ENCODE measurements around the gene ALOX12.

The ALOX12 gene

DNA sequence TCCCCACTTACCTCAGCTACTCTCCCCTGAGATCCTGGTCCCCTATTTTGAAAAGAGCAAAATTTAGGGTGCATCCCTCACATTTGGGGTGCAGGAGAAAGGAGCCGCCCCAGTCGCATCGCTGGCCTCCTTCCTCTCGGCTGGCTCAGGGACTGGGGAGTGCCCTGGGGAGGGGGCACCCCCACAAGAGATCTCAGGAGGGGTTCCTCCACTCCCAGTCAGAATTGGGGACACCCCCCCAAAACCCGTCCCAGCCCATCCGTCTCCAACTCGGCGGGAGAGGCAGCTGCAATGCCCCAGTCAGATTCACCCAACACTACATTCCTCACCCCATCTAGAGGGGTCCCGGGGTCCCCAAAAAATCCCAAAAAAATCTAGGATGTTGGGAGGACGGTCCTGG, 23.5 kb downstream of the ALOX12 start:
- in situ Hi-C loops (cut with MboI; ENCODE audit: low pct_unique_long_range_greater_than_20kb, low sequenced_read_pairs) = no loop called here
- no peak for DNase-seq

DNA sequence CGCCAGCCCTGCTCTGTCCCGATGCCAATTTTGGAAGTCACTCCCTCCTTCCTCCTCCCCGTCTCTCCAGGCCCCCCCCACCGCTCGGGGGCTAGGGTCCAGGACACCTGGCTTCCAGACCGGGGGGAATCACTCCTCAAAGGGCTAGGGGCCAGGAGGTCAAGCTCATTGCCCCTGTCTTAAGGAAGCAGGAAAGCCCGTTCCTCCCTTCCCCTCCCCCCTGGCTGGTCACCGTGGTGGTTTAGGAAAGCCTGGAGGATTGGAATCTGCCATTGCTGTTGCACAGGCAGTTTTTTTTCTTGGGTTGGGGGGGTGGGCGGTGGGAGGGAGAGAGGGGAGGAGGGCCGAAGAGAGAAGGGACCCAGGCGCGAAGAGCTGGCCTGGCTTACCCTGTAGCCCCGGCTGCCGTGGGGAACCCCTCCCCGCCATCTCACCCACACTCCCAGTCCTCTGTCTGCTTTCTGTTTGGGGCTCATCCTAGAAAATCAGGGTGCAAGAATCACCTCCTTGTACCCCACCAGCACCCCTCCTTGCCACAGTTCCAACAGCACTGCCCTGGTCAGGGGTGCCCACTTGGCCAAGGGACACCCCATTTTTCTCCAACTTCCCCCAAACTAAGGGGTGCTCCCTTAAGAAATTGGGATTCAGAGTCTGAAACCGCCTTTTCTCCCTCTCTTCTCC, 24.1 kb downstream of the ALOX12 start:
- in situ Hi-C loops (cut with MboI; ENCODE audit: low pct_unique_long_range_greater_than_20kb, low sequenced_read_pairs) = no loop called here
- no peak for DNase-seq

DNA sequence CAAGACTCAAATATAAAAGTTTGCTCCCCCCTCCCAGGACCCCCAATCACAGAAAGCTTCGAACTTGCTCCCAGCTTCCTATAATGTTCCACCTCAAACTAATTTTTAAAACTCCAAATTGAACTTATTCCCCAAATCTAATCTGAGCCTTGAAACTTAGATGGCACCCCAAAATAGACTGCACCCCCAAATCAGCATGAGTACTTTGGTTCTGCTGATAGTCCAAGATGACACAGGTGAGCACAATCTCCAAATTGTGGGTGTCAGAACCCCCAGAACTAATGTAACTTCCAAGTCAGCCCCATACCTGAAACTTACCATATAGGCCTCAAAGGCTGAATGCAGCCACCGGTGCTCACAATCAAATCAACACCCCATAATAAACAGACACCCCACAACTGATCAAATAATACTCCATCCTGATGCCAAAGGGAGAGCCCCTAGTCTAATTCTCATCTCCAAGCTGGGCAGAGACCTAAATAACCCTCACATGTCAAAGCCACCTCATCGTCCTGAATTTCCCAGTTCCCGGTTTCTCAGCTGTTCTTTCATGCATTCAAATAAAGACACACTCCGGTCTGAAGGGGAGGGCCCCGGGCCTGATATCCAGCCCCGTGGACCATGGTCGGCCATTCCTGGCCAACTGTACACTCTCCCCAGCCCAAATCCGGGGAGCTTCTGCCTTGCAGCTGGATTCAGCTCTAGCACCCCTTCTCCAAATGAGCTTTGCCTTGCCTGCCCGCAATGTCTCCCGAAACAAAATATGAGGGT, 25.2 kb downstream of the ALOX12 start:
- in situ Hi-C loops (cut with MboI; ENCODE audit: low pct_unique_long_range_greater_than_20kb, low sequenced_read_pairs) = no loop called here

DNA sequence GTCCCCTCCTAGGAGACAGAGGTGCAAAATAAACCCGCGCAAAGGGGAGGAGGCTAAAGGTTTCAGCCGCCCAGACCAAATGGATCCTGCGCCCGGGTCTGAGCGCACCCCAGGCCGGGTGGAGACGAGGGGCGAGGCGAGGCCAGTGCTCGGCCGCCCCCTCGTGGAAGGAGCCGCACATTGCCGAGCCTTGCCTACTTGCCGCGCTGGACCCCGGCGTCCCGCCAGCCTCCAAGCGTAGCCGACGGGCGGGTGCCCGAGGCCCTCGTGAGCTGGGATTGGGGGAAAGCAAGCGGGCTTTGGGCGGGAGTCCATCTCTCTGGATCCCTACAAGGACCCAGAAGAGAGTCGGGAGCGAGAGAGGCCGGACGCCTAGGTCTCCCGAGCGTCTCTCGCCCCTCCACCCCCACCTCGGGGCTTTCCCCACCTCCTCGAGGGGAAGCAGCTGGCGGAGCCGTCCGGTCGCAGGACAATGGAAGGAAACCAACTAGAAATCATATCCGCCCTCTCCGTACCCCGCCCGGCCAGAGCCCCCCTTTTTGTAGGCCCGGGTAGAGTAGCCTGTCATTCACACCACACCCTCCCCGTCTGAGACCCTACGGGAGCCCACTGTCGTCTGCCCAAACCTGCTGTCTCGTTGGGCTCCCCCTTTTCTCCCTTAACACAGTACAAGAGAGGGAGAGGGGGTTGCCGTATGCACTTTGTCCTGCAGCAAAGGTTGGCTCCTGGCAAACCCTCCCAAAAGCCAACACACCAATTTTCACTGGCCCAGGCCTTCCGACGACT, 26.3 kb downstream of the ALOX12 start:
- in situ Hi-C loops (cut with MboI; ENCODE audit: low pct_unique_long_range_greater_than_20kb, low sequenced_read_pairs) = no loop called here
- peak; percentile 82 for DNase-seq

More for the DNA sequence above, 25.2 kb downstream of the ALOX12 start:
- DNase-seq = no peak

DNA sequence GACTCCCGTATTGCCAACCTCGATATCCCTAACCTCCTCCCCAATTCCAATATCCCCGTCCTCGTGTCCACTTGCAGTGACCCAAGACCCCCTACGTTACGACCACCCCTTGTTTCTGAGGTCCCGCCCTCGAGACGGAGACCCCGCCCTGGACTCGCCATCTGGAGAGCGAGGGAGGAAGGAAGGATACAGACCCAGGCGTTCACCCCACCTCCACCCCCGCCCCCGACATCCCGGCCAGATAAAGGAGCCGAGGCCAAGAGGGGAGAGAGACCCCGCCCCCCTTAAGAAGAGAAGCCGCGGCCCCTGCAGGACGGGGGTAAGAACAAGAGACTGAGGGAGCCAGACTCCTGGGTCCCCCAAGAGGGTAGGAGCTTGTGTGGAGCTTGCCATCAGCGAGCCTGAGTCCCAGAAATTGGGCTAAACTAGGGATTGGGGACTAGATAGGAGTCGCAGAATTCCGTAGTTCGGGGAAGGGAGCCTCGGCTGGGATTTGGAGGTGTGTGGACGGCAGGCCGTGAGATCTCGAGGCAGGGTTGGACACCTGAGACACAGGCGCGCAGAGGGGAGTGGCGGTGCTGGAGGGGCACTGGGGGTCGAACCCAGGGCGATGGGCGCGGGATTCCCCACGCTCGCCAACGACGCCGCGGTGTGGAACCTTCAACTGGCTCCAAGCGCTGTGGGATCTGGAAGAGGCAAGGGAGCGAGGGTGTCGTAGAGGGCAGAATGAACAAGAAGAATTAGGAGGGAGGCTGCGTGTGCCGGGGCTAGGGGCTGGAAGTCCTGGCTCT, 27.1 kb downstream of the ALOX12 start, which contains the start of gene BCL6B:
Gene BCL6B, plus strand, starts transcription at position 270 of the 791 bp plus-strand sequence. CDS start 622 bp downstream, outside the sequence.
- DNase-seq = no peak
- in situ Hi-C loops (cut with MboI; ENCODE audit: low pct_unique_long_range_greater_than_20kb, low sequenced_read_pairs) = no loop called here

DNA sequence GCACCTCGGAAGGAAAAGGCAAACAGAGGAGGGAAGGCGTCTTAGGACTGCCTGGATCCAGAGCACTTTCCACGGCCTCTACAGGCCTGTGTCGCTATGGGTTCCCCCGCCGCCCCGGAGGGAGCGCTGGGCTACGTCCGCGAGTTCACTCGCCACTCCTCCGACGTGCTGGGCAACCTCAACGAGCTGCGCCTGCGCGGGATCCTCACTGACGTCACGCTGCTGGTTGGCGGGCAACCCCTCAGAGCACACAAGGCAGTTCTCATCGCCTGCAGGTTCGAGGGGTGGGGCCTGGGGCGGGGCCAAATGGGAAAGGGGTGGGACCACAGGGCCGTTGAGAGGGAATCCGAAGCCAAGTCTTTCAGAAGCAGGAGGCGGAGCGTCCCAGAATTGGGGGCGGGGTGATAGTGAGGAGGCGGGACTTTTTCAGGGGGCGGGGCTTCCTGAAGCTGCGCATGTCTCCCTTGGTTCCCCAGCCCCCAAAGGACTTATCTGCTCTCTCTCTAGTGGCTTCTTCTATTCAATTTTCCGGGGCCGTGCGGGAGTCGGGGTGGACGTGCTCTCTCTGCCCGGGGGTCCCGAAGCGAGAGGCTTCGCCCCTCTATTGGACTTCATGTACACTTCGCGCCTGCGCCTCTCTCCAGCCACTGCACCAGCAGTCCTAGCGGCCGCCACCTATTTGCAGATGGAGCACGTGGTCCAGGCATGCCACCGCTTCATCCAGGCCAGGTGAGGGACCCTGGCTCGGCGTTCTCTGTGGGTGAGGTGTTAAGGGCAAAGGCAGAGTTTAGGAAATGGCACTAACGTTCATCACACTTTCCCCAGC, 27.9 kb downstream of the ALOX12 start:
- DNase-seq = peak; percentile 84
- in situ Hi-C loops (cut with MboI; ENCODE audit: low pct_unique_long_range_greater_than_20kb, low sequenced_read_pairs) = no loop called here

DNA sequence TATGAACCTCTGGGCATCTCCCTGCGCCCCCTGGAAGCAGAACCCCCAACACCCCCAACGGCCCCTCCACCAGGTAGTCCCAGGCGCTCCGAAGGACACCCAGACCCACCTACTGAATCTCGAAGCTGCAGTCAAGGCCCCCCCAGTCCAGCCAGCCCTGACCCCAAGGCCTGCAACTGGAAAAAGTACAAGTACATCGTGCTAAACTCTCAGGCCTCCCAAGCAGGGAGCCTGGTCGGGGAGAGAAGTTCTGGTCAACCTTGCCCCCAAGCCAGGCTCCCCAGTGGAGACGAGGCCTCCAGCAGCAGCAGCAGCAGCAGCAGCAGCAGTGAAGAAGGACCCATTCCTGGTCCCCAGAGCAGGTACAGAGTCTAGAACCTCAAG, 28.5 kb downstream of the ALOX12 start:
- DNase-seq = no peak
- in situ Hi-C loops (cut with MboI; ENCODE audit: low pct_unique_long_range_greater_than_20kb, low sequenced_read_pairs) = no loop called here

DNA sequence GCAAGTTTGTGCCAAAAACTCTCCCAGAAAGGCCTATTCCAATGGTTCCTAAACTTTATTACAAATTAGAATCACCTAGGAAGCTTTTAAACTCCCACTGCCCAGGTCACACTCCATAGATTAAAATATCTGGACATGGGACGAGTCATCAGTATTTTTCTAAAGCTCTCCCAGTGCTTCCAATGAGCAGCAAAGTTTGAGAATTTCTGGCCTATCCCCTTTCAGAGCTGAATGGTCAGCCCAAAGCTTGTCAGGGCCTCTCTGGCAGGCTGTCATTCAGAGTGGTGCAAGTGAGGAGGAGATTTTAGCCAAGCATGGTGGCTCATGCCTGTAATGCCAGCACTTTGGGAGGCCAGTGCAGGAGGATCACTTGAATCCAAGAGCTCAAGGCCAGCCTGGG, 29.4 kb downstream of the ALOX12 start:
- in situ Hi-C loops (cut with MboI; ENCODE audit: low pct_unique_long_range_greater_than_20kb, low sequenced_read_pairs) = loop anchor here (25.0 kb wide), 1 partner anchor 312 kb away; the partner anchor contains the start of genes ACAP1 and NEURL4

DNA sequence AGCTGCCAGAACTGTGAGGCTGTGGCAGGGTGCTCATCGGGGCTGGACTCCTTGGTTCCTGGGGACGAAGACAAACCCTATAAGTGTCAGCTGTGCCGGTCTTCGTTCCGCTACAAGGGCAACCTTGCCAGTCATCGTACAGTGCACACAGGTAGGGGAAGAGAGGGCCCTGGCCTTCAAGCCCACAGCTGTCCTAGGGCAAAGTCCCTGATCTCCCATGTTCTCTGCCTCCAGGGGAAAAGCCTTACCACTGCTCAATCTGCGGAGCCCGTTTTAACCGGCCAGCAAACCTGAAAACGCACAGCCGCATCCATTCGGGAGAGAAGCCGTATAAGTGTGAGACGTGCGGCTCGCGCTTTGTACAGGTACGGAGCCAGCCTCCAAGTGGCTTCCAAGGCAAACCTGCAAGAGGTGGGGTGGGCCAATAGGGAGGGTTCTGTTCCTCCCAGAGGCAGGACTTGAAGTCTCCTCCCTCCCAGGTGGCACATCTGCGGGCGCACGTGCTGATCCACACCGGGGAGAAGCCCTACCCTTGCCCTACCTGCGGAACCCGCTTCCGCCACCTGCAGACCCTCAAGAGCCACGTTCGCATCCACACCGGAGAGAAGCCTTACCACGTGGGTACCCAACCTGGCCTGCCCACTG, 30.7 kb downstream of the ALOX12 start:
- no peak for DNase-seq
- in situ Hi-C loops (cut with MboI; ENCODE audit: low pct_unique_long_range_greater_than_20kb, low sequenced_read_pairs) = loop anchor here (25.0 kb wide), 1 partner anchor 311 kb away; the partner anchor contains the start of genes ACAP1 and NEURL4

More for the DNA sequence above, 29.4 kb downstream of the ALOX12 start:
- no peak for DNase-seq

DNA sequence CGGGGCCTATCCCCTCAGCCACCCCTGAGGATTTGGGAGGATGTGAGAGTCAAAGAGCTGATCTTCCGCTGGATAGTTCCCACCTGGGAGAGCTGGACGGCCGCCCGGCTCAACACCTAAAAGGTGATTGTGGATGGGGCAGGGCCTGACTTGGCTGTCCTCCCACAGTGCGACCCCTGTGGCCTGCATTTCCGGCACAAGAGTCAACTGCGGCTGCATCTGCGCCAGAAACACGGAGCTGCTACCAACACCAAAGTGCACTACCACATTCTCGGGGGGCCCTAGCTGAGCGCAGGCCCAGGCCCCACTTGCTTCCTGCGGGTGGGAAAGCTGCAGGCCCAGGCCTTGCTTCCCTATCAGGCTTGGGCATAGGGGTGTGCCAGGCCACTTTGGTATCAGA, 31.5 kb downstream of the ALOX12 start:
- no peak for DNase-seq
- in situ Hi-C loops (cut with MboI; ENCODE audit: low pct_unique_long_range_greater_than_20kb, low sequenced_read_pairs) = loop anchor here (25.0 kb wide), 1 partner anchor 310 kb away; the partner anchor contains the start of genes ACAP1 and NEURL4

DNA sequence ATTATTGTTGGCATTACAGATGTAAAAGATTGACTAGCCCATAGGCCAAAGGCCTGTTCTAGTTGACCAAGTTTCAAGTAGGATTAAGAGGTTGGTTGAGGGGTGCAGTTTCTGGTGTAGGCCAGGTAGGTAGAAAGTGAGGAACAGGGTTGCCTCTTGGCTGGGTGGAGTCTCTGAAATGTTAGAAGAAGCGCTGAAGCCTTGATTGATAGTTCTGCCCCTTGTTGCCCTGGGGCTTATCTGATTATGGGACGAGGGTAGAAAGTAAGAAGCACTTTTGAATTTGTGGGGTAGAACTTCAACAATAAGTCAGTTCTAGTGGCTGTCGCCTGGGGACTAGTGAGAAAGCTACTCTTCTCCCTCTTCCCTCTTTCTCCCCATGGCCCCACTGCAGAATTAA, 33.2 kb downstream of the ALOX12 start:
- DNase-seq = no peak
- in situ Hi-C loops (cut with MboI; ENCODE audit: low pct_unique_long_range_greater_than_20kb, low sequenced_read_pairs) = loop anchor here (25.0 kb wide), 1 partner anchor 308 kb away; the partner anchor contains the start of genes ACAP1 and NEURL4

DNA sequence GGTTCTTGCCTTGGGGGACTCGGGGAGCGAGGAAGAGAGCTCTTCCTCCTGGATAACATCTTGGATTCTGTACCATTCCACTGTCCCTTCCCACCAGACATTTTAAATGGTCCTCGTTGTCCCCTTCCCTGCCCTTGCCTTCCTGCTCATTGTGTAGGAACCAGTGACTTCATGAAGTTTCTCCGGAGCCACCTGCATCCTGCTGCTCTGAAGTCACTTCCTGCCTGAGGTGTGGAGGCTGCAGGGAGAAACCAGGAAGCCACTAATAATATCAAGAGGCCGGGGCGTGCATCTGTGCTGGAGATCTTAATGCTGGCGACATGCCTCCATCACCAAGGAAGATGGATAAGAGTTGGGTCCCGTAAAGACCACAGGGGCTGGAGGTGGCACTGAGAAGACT, 33.8 kb downstream of the ALOX12 start:
- in situ Hi-C loops (cut with MboI; ENCODE audit: low pct_unique_long_range_greater_than_20kb, low sequenced_read_pairs) = loop anchor here (25.0 kb wide), 1 partner anchor 308 kb away; the partner anchor contains the start of genes ACAP1 and NEURL4
- DNase-seq = peak; percentile 71

DNA sequence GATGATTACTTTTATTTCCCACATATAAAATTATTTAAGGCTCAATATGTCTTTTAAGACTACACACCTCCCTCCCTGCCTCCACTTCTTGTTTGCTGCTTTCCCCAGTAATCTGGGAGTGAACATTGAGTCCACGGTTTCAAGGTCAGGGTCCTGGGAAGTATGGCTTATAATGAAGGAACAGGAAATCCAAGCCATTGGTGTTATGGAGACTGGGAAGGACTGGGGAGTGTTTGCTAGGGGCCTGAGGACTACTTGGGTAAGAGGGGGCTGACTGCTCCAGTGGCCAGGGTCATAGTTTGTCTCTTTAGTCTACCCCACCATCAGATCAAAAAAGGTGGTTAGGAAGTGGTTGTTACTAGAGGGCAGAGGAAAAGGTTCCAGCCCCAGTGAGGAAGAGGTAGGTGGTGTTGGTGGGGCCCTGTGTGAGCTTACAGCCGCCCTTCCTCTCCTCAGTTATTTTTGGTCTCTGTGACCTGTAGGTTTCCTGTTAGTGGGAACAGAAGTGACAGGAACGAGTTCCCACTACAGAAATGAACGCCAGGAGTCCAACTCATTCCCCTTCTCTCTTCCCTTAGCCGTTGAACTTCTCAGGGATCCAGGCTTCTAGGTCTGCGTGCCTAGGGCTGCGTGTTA, 39.2 kb downstream of the ALOX12 start:
- in situ Hi-C loops (cut with MboI; ENCODE audit: low pct_unique_long_range_greater_than_20kb, low sequenced_read_pairs) = loop anchor here (25.0 kb wide), 1 partner anchor 302 kb away; the partner anchor contains the start of genes ACAP1 and NEURL4
- DNase-seq = no peak

DNA sequence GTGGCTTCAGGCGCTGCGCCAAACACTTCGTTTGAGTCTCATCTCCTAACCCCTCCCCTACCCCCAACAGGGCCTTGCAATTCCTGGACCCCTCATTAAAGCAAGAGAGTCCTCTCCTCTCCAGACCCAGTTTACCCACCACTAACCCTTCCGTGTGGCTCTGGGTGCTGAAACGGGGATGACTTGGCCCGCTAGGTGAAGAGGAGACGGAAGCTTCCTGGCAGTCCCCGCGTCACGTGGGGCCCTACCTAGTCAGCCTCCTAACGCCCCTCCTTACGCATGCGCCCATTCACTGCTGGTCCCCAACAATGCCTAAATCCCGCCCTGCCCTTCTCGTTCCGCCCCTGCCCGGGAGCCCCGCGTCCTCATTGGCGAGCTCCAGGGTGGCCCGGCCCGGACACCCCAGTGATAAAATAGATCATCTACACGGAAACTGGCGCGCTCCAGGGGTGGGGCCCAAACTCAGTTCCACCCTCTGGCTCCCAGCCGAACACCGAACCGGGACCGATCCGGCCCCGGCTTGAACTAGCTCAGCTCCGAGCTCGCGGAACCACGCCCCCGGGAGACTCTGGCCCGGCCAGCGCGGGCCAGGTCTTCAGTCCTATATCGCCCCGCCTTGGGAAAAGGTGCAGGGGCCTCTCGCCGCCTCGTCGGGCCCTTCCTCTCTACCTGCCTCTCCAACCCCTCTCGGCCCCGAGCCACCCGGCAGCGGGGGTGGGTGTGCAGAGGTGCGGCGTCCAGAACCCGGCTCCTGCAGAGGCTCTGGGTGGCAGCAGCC, 39.9 kb downstream of the ALOX12 start, which contains the start of gene SLC16A13:
Gene SLC16A13, plus strand, starts transcription at position 425 of the 778 bp plus-strand sequence. CDS start 368 bp downstream, outside the sequence.
- in situ Hi-C loops (cut with MboI; ENCODE audit: low pct_unique_long_range_greater_than_20kb, low sequenced_read_pairs) = loop anchor here (25.0 kb wide), 1 partner anchor 302 kb away; the partner anchor contains the start of genes ACAP1 and NEURL4
- DNase-seq = peak; percentile 97

DNA sequence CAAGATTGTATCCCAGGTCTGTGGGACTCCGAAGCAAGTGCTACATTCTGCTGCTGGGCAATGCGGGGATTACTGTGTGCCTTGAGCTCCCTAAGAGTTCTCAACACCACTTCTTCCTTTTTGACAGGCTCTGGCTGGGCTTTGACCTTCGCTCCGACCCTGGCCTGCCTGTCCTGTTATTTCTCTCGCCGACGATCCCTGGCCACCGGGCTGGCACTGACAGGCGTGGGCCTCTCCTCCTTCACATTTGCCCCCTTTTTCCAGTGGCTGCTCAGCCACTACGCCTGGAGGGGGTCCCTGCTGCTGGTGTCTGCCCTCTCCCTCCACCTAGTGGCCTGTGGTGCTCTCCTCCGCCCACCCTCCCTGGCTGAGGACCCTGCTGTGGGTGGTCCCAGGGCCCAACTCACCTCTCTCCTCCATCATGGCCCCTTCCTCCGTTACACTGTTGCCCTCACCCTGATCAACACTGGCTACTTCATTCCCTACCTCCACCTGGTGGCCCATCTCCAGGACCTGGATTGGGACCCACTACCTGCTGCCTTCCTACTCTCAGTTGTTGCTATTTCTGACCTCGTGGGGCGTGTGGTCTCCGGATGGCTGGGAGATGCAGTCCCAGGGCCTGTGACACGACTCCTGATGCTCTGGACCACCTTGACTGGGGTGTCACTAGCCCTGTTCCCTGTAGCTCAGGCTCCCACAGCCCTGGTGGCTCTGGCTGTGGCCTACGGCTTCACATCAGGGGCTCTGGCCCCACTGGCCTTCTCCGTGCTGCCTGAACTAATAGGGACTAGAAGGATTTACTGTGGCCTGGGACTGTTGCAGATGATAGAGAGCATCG, 42.4 kb downstream of the ALOX12 start:
- in situ Hi-C loops (cut with MboI; ENCODE audit: low pct_unique_long_range_greater_than_20kb, low sequenced_read_pairs) = loop anchor here (25.0 kb wide), 1 partner anchor 299 kb away; the partner anchor contains the start of genes ACAP1 and NEURL4
- no peak for DNase-seq
